ENCODE measurements around the gene MPG.

MPG gene

GRCh38 chr16:50769-51591 is 27.0 kb upstream of the MPG start:
- no peak for DNase-seq (ENCODE audit: low spot score)

GRCh38 chr16:53346-54236 is 24.4 kb upstream of the MPG start, which contains the start of the genes POLR3K and SNRNP25:
TSS of gene POLR3K (minus strand) at chr16:53608. CDS start at chr16:53586, 22 bp downstream.
TSS of gene SNRNP25 (plus strand) at chr16:53828. CDS start at chr16:54017, 189 bp downstream.
- DNase-seq (ENCODE audit: low spot score) = peak; percentile 98

- no peak for DNase-seq (ENCODE audit: low spot score)
Measured at GRCh38 chr16:54237-54581, 23.8 kb upstream of the MPG start.

GRCh38 chr16:55571-56136 is 22.4 kb upstream of the MPG start:
- DNase-seq (ENCODE audit: low spot score) = no peak

DNA sequence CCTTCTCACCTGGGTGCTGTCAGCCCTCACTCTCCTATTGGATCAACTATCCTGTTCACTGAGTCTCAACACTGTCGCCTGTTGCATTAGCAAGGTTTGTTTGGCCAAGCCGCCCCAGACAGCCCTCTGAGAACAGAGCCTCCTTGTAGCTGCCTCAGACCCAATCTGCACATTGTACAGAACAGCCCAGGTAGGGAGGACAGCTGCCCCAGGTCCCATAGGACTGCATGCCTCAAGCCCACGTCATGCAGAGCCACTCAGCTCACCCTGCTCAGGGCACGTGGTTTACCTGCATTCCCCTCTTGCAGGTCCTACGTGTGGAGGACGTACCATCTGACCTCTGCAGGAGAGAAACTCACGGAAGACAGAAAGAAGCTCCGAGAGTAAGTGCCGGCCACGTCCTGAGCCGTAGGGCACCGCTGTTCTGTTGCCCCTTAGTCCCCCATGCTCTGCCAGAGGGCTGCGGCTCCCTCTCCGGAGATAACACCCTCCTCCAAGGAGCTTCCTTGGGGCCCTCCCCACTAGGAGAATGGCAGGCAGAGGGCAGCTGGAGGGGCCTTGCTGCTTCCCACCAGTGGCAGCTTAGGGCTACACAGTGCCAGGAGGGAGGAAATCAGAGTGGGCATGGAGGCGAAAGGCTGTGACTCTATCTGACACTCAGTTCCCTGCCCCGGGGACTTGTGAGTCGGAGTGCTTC is 21.6 kb upstream of the MPG start:
- DNase-seq (ENCODE audit: low spot score) = no peak

DNA sequence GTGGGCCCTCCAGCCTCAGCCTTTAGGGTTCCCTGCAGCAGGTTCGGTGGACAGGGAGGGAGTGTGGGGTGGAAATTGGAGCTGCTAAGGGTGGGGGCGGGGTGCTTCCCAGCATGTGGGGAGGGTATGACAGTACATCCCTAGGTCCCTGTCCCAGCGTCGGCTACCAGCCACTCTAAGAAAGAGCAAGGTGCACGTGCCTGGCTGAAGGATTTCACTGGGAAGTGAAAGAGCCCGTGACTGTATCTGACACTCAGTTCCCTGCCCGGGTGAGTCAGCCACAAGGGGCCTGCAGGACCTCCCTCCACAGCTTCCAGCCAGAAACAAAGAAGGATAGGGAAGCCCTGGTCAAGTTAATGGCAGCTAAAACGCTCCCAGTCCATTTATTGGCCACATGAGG is 20.3 kb upstream of the MPG start:
- no peak for DNase-seq (ENCODE audit: low spot score)

GRCh38 chr16:58491-59439 is 19.3 kb upstream of the MPG start:
- DNase-seq (ENCODE audit: low spot score) = no peak

DNA sequence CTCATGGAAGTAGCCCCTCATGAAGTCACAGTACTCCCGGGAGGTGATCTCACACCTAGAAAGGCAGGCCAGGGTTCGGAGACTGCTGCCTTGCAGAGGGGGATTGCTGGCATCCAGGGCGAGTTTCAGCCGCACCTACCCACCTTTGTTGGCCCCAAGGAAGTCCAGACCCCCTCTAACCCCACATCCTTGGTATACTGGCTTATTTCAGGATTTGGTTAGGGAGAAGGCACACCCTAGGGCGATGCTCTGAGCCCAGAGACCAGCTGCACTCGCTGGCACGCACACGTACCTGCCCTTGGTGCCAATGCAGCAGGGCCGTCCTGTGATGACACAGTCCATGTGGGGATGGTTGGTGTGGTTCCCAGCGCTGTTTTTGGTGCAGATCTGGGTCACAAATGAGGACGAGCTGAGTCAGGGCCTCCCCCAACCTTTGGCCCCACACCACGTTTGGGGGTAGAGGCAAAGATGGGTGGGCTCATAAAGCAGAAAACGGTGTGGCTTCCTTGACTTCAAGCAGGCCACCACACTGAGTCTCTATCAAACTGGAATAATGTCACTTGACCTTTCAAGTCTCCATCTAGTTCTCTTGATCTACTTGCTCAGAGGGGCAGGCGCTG is 18.5 kb upstream of the MPG start:
- DNase-seq (ENCODE audit: low spot score) = peak; percentile 45

GRCh38 chr16:60166-60565 is 17.9 kb upstream of the MPG start:
- DNase-seq (ENCODE audit: low spot score) = no peak

- DNase-seq (ENCODE audit: low spot score) = no peak
Measured at GRCh38 chr16:60929-61878, 16.8 kb upstream of the MPG start.

GRCh38 chr16:61879-62281 is 16.1 kb upstream of the MPG start:
- DNase-seq (ENCODE audit: low spot score) = no peak

DNA sequence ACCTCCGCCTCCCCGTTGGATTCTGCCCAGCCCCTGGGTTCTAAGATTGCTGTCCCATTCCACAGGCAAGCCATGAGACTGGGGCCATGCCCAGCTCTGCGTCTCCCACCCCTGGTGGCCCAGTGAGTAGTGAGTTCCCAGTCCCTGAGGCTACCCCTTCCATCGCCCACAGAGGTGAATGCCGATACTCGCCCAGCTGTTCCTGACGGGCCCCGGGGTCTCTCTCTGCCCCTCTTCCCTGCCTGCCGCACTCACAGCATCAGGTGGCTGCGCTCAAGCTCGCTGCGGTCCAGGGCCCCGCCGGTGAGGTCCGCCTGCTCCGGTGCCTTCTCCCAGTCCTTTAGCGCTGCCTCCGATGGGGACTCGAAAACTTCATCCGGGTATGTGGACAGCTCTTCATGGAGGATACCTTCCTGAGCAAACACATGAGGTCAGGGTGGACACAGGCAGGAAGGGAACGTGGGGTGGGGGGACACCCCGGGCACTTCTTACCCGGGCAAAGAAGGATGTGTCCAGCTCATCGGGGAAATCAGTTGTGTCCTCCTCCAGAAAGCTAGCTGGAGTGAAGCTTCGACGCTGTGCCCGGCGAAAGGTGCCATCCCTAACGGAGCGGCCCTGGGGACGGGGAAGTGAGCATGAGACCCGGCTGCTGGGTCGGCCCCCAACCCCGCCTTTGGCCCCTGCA is 15.6 kb upstream of the MPG start:
- DNase-seq (ENCODE audit: low spot score) = no peak

GRCh38 chr16:62968-63391 is 15.0 kb upstream of the MPG start:
- no peak for DNase-seq (ENCODE audit: low spot score)

- peak; percentile 53 for DNase-seq (ENCODE audit: low spot score)
Measured at GRCh38 chr16:63466-63865, 14.6 kb upstream of the MPG start.

DNA sequence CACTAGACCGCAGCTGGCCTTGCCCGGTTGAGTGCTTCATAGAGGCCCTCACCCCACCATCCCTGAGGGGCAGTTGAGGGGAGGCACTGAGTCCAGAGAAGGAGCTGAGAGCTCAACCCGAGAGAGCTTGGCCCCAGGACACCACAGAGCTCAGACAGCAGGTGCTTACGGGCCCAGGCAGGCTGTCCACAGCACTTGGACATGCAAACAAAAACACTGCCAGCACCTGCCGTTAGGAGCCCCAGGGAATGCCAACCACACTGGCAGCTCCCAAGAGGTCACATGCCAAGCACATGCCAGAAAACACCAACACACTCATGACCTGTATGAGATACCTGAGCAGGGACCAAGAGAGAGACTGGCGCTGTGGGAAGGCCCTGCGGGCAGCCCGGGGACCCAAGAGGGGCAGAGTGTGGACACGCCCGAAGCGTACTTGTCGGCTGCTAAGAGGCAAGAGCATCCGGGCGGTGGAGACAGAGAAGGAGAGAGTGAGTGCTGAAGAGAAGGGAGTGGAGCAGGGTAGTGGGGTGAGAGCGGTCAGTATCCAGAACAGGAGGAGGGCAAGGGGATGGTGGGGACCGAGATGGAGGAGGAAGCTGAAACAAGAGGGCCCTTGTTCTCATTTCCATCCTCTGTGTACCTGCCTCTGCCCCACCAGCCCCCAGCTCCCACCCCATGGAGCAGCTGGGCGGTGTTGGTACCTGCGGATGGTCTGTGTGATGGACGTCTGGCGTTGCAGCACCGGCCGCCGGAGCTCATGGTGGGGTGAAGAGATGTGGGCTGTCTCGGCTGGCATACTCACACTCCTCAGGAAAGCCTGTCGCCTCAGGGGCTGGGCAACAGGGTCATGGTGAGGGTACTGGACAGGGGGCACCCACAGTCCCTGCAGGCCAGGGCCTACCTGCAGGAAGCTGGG is 13.8 kb upstream of the MPG start:
- DNase-seq (ENCODE audit: low spot score) = no peak

DNA sequence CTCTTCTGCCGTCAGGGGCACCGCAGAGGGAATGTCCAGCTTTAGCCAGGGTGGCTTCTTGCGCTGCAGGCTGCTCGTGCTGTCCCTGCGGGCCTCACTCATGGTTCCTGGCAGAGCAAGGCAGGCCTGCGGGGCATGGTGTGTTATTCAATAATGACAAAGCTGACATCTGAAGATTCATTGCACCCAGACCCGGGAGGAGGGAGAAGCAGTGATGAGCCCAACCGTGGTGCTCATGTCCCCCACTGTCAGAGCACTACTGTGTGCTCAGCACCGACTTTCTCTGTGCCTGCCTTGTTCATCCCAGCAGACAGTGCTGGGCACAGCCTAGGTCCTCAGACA is 13.1 kb upstream of the MPG start:
- no peak for DNase-seq (ENCODE audit: low spot score)

DNA sequence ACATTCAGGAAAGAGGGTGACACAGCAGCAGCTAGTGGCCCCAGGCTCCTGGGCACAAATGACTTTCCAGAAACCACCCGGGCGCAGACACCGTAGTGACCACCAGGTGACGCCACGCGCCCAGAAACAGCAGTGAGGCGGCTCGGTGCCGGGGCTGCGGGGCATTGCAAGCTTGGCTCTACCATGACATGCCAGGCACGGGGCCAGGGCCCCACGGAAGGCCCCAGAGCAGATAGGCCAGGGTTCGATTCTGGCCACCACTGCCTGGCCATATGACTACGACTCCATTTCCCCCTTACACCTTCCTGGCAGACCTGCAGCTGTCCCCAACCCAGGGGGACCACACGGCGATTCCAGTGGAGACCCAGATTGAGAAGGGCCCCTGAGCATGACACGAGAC is 12.3 kb upstream of the MPG start:
- DNase-seq (ENCODE audit: low spot score) = peak; percentile 78

Measured in cerebellar cortex (tissue), 1 donor.